Lower leg skin (tissue), 4 donors: ENCODE measurements around the gene NBR1. TPM values are rescaled to one million over a fixed set of nuclear protein-coding genes. Genes with fewer than 3 reads are reported as not detected.
"Not testable (repeated sequence)": the region's sequence is repeated elsewhere in the genome, so short reads cannot be mapped to it uniquely, and the experiment has no call there.

Experiments
- DNase-seq, 2 donors: peaks; one replicate each; pipeline ENCODE4 v3.0.0-alpha.2; 2019; ENCODE audit warnings: low spot score in 2 of 2
- H3K4me3 ChIP-seq: fragments of 200-600 bp; sonication (generic); 2 replicates; pipeline ENCODE4 v1.5.1; 2017; ENCODE audit warnings: mild to moderate bottlenecking, low read depth; ENCODE audit not compliant: poor library complexity, severe bottlenecking
- POLR2A ChIP-seq, 2 donors: fragments of 450-650 bp; IDR thresholded peaks; one replicate each; pipeline ENCODE4 v1.6.1; 2016 to 2017; ENCODE audit warnings: antibody characterized with exemption in 2 of 2, mild to moderate bottlenecking in 1 of 2, moderate library complexity in 1 of 2
- WGBS, 2 donors: methylation state at CpG; one replicate each; pipeline ENCODE4 v1.1.5; 2018; 5-methylcytosine and 5-hydroxymethylcytosine counted together
- intact Hi-C: fragments of 100-400 bp; cut with DNase I; formaldehyde crosslinking; loops from one replicate; pipeline ENCODE4 v1.15.0; 2023; ENCODE audit warnings: low total_unique reads
- total RNA-seq, 4 donors: library from RNA; depleted of rRNA; stranded (reverse); fragments of >200 nt; gene quantifications; one replicate each; pipeline ENCODE4 v1.1.0, GENCODE V29; 2016
- TF ChIP-seq, protein P1 (sequence below), 3 donors: fragments of 450-650 bp; IDR thresholded peaks; one replicate each; pipeline ENCODE4 v1.5.1; 2016; ENCODE audit warnings: antibody characterized with exemption in 3 of 3, mild to moderate bottlenecking in 3 of 3, moderate library complexity in 2 of 3

The NBR1 gene
- total RNA-seq, 4 donors from 2014 or later: 84.3 to 101 (median 91.4) TPM

DNA sequence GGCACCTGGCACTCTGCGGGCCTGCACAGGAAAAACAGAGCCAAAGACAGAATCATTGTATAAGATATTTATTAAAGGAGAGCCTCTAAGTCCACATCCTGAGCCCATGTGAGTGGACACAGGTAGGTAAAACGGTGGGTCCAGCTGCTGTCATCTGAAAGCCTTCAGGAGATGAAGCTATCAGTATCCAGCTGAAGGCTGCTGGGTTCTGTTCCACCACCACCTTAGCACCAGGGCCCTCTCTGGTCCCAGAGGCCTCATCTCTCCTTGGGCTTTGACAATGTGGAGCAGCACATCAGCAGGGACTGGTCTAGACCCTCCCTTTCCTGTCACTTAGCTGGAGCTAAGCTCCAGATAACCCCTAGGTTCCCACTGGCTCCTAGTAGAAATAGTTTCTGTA is 48.0 kb downstream of the NBR1 start:
- DNase-seq: peak in 1 of 2 donors; percentile 68
- intact Hi-C loops: loop anchor here (10.0 kb wide), 1 partner anchor 1666 kb away; no protein-coding TSS in a partner anchor
- no peak overlapping the region for H3K4me3 ChIP-seq
- WGBS, 2 donors: 89% methylated on average over 2 of the region's 2 CpGs
- TF ChIP-seq, protein P1, sequence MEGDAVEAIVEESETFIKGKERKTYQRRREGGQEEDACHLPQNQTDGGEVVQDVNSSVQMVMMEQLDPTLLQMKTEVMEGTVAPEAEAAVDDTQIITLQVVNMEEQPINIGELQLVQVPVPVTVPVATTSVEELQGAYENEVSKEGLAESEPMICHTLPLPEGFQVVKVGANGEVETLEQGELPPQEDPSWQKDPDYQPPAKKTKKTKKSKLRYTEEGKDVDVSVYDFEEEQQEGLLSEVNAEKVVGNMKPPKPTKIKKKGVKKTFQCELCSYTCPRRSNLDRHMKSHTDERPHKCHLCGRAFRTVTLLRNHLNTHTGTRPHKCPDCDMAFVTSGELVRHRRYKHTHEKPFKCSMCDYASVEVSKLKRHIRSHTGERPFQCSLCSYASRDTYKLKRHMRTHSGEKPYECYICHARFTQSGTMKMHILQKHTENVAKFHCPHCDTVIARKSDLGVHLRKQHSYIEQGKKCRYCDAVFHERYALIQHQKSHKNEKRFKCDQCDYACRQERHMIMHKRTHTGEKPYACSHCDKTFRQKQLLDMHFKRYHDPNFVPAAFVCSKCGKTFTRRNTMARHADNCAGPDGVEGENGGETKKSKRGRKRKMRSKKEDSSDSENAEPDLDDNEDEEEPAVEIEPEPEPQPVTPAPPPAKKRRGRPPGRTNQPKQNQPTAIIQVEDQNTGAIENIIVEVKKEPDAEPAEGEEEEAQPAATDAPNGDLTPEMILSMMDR (IDR thresholded peaks at IDR 0.05): no peak
- no peak for TF ChIP-seq POLR2A (IDR thresholded peaks at IDR 0.05)

DNA sequence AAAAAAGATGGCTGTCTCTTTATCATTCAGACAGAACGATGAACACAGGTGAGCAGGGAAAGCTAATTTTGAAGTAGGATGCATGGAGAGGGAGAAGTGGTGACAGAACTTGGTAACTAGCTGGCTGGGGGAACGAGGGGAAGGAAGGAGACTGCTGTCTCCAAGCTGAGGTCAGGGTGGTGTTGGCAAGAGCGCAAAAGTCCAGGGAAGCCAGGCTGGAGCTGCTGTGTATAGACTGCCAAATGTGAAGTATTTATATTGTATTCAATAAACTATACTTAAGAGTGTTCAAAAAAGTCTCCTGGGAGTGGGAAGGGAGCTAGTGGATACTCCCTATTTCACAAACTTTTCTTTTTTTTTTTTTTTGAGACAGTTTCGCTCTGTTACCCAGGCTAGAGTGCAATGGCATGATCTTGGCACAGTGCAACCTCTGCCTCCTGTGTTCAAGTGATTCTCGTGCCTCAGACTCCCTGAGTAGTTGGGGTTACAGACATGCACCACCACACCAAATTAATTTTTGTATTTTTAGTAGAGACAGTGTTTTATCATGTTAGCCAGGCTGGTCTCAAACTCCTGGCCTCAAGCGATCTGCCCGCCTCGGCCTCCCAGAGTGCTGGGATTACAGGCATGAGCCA is 48.8 kb downstream of the NBR1 start:
- no peak overlapping the region for H3K4me3 ChIP-seq
- intact Hi-C loops: loop anchor here (10.0 kb wide), 1 partner anchor 1665 kb away; no protein-coding TSS in a partner anchor
- peak in 1 of 2 donors; percentile 32 for DNase-seq
- TF ChIP-seq, protein P1 (IDR thresholded peaks at IDR 0.05): no peak
- no peak for TF ChIP-seq POLR2A (IDR thresholded peaks at IDR 0.05)
- WGBS, 2 donors: 79 to 85% methylated on average over 8 of the region's 8 CpGs

GRCh38 chr17:43220511-43221125 is 49.6 kb downstream of the NBR1 start:
- H3K4me3 ChIP-seq: no peak overlapping the region
- TF ChIP-seq POLR2A (IDR thresholded peaks at IDR 0.05): no peak
- TF ChIP-seq, protein P1 (IDR thresholded peaks at IDR 0.05): no peak
- peak in 1 of 2 donors; percentile 61 for DNase-seq
- 87 to 89% methylated on average over 9 of the region's 9 CpGs for WGBS, 2 donors
- intact Hi-C loops: no loop called here

GRCh38 chr17:43224146-43224705 is 53.2 kb downstream of the NBR1 start:
- WGBS, 2 donors: 90 to 91% methylated on average over 7 of the region's 7 CpGs
- no peak for TF ChIP-seq POLR2A (IDR thresholded peaks at IDR 0.05)
- TF ChIP-seq, protein P1 (IDR thresholded peaks at IDR 0.05): no peak
- H3K4me3 ChIP-seq: no peak overlapping the region
- intact Hi-C loops: no loop called here
- DNase-seq: peak in 1 of 2 donors; percentile 65

- intact Hi-C loops: no loop called here
- no peak overlapping the region for H3K4me3 ChIP-seq
- WGBS, 2 donors: 94 to 98% methylated on average over 7 of the region's 7 CpGs
- TF ChIP-seq POLR2A (IDR thresholded peaks at IDR 0.05): no peak
- TF ChIP-seq, protein P1 (IDR thresholded peaks at IDR 0.05): no peak
- peak in 1 of 2 donors; percentile 21 for DNase-seq
Measured at GRCh38 chr17:43226393-43226792, 55.4 kb downstream of the NBR1 start.

GRCh38 chr17:43228020-43228782 is 57.2 kb downstream of the NBR1 start, which contains the start of gene CCDC200:
Gene CCDC200 (minus strand): TSS chr17:43228623. CDS start chr17:43228554, 69 bp downstream.
- intact Hi-C loops, DNase-seq, H3K4me3 ChIP-seq: not testable (repeated sequence)
- no CpG with 5 or more reads among the region's 7 CpGs for WGBS, 2 donors

DNA sequence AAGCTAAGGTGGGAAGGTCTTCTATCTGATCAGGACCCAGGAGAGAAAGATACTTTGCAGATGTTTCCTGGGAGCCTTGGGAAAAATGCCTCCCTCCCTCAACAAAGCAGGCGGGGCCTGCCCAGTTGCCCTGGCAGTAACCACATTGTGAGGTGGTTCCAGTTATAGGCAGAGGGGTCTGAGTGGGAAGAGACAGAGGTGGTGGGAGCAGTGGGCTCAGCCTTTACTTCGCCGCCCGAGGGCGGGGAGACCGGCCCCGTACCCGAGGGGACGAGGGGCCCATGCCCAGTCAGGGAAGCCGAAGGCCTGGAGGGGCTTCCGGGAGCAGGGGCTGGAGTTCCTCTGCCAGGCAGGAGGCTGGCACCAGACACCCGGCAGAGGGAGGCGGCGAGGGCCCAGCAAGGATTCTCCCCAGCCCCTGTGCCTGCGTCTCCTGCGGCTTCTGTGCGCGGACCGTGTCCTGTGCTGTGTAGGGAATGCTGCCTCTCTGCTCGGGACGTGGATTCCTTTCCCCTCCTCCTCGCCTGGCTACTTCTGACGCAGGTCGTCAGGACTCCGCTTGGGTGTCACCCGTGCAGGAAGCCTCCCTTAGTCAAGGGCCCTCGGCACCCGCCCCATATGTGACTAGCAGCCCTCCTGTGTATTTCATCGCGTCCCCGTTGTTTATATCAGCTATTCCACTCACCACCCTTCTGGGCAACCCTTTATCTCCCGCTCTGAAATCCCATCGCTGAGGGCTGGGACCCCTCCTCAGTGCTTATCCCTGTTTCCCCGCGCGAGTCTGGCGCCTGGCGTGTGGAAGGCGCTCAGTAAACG is 60.4 kb downstream of the NBR1 start:
- WGBS, 2 donors: 69 to 79% methylated on average over 25 to 36 of the region's 40 CpGs
- DNase-seq: peak; percentile 19 to 49
- H3K4me3 ChIP-seq, intact Hi-C loops: not testable (repeated sequence)
